ENCODE data around the gene FAAP100.

DNA sequence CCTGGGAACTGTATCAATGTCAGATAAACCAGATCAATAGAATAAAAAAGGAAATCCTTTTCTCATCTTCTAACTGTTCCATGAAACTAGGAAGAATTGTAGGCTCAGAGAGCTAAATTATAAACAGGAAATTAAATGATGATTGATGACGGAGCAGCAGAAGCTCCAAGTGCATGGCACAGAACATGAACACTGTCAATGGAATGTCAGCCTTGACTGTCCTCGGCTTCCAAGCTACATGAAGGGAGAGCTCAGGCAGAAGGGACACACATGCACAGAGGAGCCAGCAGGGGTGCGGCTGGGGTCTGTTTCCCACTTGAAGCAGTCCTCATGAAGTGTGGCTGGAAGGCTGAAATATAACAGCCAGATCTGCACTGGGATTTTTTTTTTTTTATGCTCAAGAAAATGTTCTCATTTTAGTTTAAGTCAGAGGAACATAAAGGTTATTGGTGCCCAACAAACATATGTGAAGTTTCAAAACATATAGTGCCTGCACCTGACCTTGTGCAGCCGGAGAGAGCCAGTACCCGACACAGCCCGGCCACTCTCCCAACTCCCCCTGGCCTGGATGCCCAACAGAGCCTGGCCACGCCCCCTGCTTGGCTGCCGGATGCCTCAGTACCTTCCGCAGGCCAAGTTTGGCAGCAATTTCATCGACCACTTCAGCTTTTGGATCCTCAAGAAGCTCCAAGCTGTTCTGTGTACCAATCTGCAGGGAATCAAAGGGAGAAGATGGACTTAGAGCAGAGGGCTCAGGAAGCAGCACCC lies 47.8 kb upstream of the FAAP100 start:
- TF ChIP-seq, protein P1, sequence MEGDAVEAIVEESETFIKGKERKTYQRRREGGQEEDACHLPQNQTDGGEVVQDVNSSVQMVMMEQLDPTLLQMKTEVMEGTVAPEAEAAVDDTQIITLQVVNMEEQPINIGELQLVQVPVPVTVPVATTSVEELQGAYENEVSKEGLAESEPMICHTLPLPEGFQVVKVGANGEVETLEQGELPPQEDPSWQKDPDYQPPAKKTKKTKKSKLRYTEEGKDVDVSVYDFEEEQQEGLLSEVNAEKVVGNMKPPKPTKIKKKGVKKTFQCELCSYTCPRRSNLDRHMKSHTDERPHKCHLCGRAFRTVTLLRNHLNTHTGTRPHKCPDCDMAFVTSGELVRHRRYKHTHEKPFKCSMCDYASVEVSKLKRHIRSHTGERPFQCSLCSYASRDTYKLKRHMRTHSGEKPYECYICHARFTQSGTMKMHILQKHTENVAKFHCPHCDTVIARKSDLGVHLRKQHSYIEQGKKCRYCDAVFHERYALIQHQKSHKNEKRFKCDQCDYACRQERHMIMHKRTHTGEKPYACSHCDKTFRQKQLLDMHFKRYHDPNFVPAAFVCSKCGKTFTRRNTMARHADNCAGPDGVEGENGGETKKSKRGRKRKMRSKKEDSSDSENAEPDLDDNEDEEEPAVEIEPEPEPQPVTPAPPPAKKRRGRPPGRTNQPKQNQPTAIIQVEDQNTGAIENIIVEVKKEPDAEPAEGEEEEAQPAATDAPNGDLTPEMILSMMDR (IDR thresholded peaks at IDR 0.05; ENCODE audit: low read depth, low read length): no peak
- TF ChIP-seq MYC (IDR thresholded peaks at IDR 0.05; ENCODE audit: low read depth, low read length) (no peak), POLR2A (IDR thresholded peaks at IDR 0.05; ENCODE audit: extremely low read depth, insufficient read length) (no peak)
- TF ChIP-seq, protein P2, sequence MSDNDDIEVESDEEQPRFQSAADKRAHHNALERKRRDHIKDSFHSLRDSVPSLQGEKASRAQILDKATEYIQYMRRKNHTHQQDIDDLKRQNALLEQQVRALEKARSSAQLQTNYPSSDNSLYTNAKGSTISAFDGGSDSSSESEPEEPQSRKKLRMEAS (IDR thresholded peaks at IDR 0.05; ENCODE audit: low read depth, low read length): no peak

Data from NB4 (cell line).